ENCODE data around the gene LMO1. TPM values are rescaled to one million over a fixed set of nuclear protein-coding genes. Genes with fewer than 3 reads are reported as not detected.

The LMO1 gene
- total and polyA plus RNA-seq, 2 of the 8 experiments (the other 6 are each of a cell fraction or from before 2014, with no cell fraction given), result 0.17 TPM; not detected in 1

- no peaks in the 10 kb centered on the region for H3K27me3 ChIP-seq (replicated peaks in 1 of 4; ENCODE audit: control insufficient read depth in 3 of 4, extremely low read depth in 1 of 4, insufficient read depth in 3 of 4, low read length in 3 of 4)
- no peak overlapping the region for H2AFZ ChIP-seq (ENCODE audit: low read length)
- no peak overlapping the region for H3K4me2 ChIP-seq (ENCODE audit: insufficient read depth in 1 of 2, low read depth in 2 of 2, low read length in 2 of 2)
- no peak for FAIRE-seq
- H4K20me1 ChIP-seq (replicated peaks in 1 of 2; ENCODE audit: control insufficient read depth in 1 of 2, insufficient read depth in 2 of 2, low read length in 2 of 2), result no peaks in the 10 kb centered on the region
- no peak overlapping the region for H3K14ac ChIP-seq (ENCODE audit: insufficient read length)
- H3K23ac ChIP-seq (ENCODE audit: insufficient read length), result no peak overlapping the region
- H3K4me3 ChIP-seq (ENCODE audit: extremely low read depth in 1 of 4, insufficient read depth in 2 of 4, low read depth in 3 of 4, low read length in 4 of 4), result no peak overlapping the region
- ChIA-PET CTCF (ENCODE audit: partially characterized antibody) (interaction anchor here (21.8 kb wide), 1 partner anchor 14 kb away, joined by 342 read pairs; no protein-coding TSS in a partner anchor), POLR2A (ENCODE audit: partially characterized antibody) (no interaction called here)
- no peaks in the 10 kb centered on the region for H3K23me2 ChIP-seq (ENCODE audit: low read depth, low read length)
- H3K36me3 ChIP-seq (ENCODE audit: control insufficient read depth in 2 of 4, insufficient read depth in 4 of 4, low read length in 3 of 4), result no peaks in the 10 kb centered on the region
- H4K5ac ChIP-seq (ENCODE audit: insufficient read length, low read depth, low read length), result no peak overlapping the region
- no peak overlapping the region for H2BK120ac ChIP-seq (replicated peaks; ENCODE audit: low read depth, low read length)
- no peak overlapping the region for H2BK5ac ChIP-seq (ENCODE audit: low read depth, low read length)
- H3K9me3 ChIP-seq (ENCODE audit: insufficient read depth in 2 of 2, low read depth in 1 of 2, low read length in 1 of 2), result no peaks in the 10 kb centered on the region
- H3K79me2 ChIP-seq (ENCODE audit: control insufficient read depth in 1 of 2, insufficient read depth in 2 of 2, low read length in 2 of 2), result no peaks in the 10 kb centered on the region
- no peak overlapping the region for H2BK12ac ChIP-seq (ENCODE audit: low read depth, low read length)
- no peak overlapping the region for H2AK5ac ChIP-seq (ENCODE audit: low read depth, low read length)
- no peak overlapping the region for H4K8ac ChIP-seq (ENCODE audit: extremely low read depth, insufficient read depth, low read length)
- WGBS, 2 experiments (ENCODE audit: extremely low coverage in 1 of 2, insufficient coverage in 1 of 2, insufficient read length in 1 of 2, insufficient replicate concordance in 2 of 2, low coverage in 1 of 2, low lambda C conversion rate in 2 of 2, missing lambda C conversion rate in 1 of 2), result 92% methylated on average over 4 of the region's 4 CpGs; no CpG with 5 or more reads in 1 of the 2 experiments
- H3K4ac ChIP-seq (replicated peaks; ENCODE audit: insufficient read length, low read depth, low read length), result no peak overlapping the region
- no peak overlapping the region for H3K18ac ChIP-seq (ENCODE audit: extremely low read depth, low read length)
- H4K91ac ChIP-seq (replicated peaks; ENCODE audit: insufficient read length, low read length), result no peak overlapping the region
- H3K79me1 ChIP-seq (ENCODE audit: low read depth, low read length), result no peaks in the 10 kb centered on the region; the same call in 1 of the 2 replicates
- no peaks in the 10 kb centered on the region; a peak in 1 of 7 replicates for H3K4me1 ChIP-seq (replicated peaks in 1 of 4; ENCODE audit: control insufficient read depth in 3 of 4, insufficient read depth in 4 of 4, low read length in 3 of 4)
- DNase-seq (ENCODE audit: low read depth in 1 of 2, low spot score in 2 of 2), result no peak
- no peak overlapping the region for H2BK20ac ChIP-seq (ENCODE audit: low read length)
- no peak overlapping the region for H2BK15ac ChIP-seq (ENCODE audit: low read length)
- no peak overlapping the region for H3K56ac ChIP-seq (replicated peaks; ENCODE audit: insufficient read length, low read depth, low read length)
- H3K9ac ChIP-seq (replicated peaks in 1 of 4; ENCODE audit: extremely low read depth in 1 of 4, low read depth in 3 of 4, low read length in 3 of 4), result no peak overlapping the region
- H3K27ac ChIP-seq (ENCODE audit: low read depth, low read length), result no peak overlapping the region
- TF ChIP-seq CBX5 (IDR thresholded peaks at IDR 0.05; ENCODE audit: low read depth, low read length), result no peak
- TF ChIP-seq, protein P1, sequence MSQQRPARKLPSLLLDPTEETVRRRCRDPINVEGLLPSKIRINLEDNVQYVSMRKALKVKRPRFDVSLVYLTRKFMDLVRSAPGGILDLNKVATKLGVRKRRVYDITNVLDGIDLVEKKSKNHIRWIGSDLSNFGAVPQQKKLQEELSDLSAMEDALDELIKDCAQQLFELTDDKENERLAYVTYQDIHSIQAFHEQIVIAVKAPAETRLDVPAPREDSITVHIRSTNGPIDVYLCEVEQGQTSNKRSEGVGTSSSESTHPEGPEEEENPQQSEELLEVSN (IDR thresholded peaks at IDR 0.05), result no peak
These were observed 50.3 kb downstream of the LMO1 start for GRCh38 chr11:8213376-8213775.
